Fibroblast of skin of back (primary cell): Measurements from ENCODE around the gene CDC14B.

Experiments used
- DNase-seq: peaks from one replicate; pipeline ENCODE4 v3.0.0-alpha.2; 2013

Gene CDC14B

GRCh38 chr9:96500696-96501632 is 118.7 kb downstream of the CDC14B start:
- peak; percentile 47 for DNase-seq

GRCh38 chr9:96499257-96499656 is 120.4 kb downstream of the CDC14B start:
- no peak for DNase-seq

- DNase-seq: no peak
Measured at GRCh38 chr9:96498796-96499195, 120.8 kb downstream of the CDC14B start.

- no peak for DNase-seq
Measured at GRCh38 chr9:96497117-96497399, 122.6 kb downstream of the CDC14B start.

- no peak for DNase-seq
Measured at GRCh38 chr9:96496368-96497116, 123.1 kb downstream of the CDC14B start.

GRCh38 chr9:96495341-96495740 is 124.3 kb downstream of the CDC14B start:
- no peak for DNase-seq

- no peak for DNase-seq
Measured at GRCh38 chr9:96494215-96494800, 125.3 kb downstream of the CDC14B start.

GRCh38 chr9:96493757-96494156 is 125.9 kb downstream of the CDC14B start:
- no peak for DNase-seq

GRCh38 chr9:96492993-96493531 is 126.6 kb downstream of the CDC14B start:
- DNase-seq: no peak

GRCh38 chr9:96491880-96492525 is 127.6 kb downstream of the CDC14B start:
- DNase-seq: no peak

- no peak for DNase-seq
Measured at GRCh38 chr9:96491079-96491879, 128.4 kb downstream of the CDC14B start.

GRCh38 chr9:96490534-96491078 is 129.0 kb downstream of the CDC14B start:
- no peak for DNase-seq

- no peak for DNase-seq
Measured at GRCh38 chr9:96489482-96489979, 130.1 kb downstream of the CDC14B start.

- DNase-seq: peak; percentile 19
Measured at GRCh38 chr9:96487949-96488348, 131.7 kb downstream of the CDC14B start.

- DNase-seq: no peak
Measured at GRCh38 chr9:96487029-96487396, 132.6 kb downstream of the CDC14B start.

- DNase-seq: peak; percentile 82
Measured at GRCh38 chr9:96486386-96487028, 133.1 kb downstream of the CDC14B start.

- no peak for DNase-seq
Measured at GRCh38 chr9:96485280-96485679, 134.4 kb downstream of the CDC14B start.

- DNase-seq: no peak
Measured at GRCh38 chr9:96484521-96484931, 135.1 kb downstream of the CDC14B start.

- DNase-seq: no peak
Measured at GRCh38 chr9:96483733-96484390, 135.8 kb downstream of the CDC14B start.

GRCh38 chr9:96483197-96483596 is 136.4 kb downstream of the CDC14B start:
- no peak for DNase-seq
